Measurements from ENCODE around the gene DNER. TPM values are rescaled to one million over a fixed set of nuclear protein-coding genes. Genes with fewer than 3 reads are reported as not detected.
"Not testable (repeated sequence)": the region's sequence is repeated elsewhere in the genome, so short reads cannot be mapped to it uniquely, and the experiment has no call there.

The DNER gene
- polyA plus RNA-seq, 6 donors from 2014 or later: not detected

DNA sequence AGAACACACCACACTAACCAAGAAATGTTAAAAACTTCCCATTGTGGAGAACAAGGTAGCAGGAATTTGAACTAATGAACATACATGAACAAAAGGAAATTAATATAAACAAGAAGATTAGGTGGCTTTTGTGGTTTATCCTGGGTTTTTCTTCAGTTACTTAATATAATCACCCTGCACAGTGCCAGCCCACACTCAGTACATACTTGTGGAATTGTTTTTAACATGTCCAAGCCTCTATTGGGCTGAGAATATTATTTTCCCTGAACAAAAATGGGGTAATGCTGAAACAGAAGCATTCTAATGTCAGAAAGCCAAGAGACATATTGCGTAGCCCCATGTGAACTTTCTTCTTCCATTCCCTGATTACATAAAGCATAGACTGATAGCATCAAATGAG is 202.8 kb downstream of the DNER start:
- H3K4me3 Mint-ChIP-seq: no peak overlapping the region
- peaks cover 0 to 7% (median 0%) of the 10 kb centered on the region in 3 donors for H3K27me3 Mint-ChIP-seq
- no peak for DNase-seq
- H3K36me3 Mint-ChIP-seq: no peaks in the 10 kb centered on the region
- ATAC-seq (ENCODE audit: low read depth in 2 of 2): no peak
- no peaks in the 10 kb centered on the region for H3K4me1 Mint-ChIP-seq
- peaks cover 0 to 3% (median 0%) of the 10 kb centered on the region in 7 donors for H3K9me3 Mint-ChIP-seq
- H3K27ac Mint-ChIP-seq: no peak overlapping the region

DNA sequence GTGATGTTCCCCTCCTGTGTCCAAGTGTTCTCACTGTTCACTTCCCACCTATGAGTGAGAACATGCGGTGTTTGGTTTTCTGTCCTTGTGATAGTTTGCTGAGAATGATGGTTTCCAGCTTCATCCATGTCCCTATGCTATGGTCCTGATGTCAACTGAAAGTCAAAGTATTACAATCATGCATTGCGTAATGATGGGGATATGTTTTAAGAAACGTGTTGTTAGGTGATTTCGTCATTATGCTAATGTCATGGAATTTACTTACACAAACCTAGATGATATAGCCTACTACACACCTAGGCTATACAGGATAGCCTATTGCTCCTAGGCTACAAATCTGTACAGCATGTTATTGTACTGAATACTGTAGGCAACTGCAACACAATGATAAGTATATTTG is 207.7 kb downstream of the DNER start:
- H3K27me3 Mint-ChIP-seq: peaks cover 0 to 12% (median 0%) of the 10 kb centered on the region in 3 donors
- H3K9me3 Mint-ChIP-seq; H3K4me3 Mint-ChIP-seq; DNase-seq; H3K4me1 Mint-ChIP-seq; H3K36me3 Mint-ChIP-seq; ATAC-seq (ENCODE audit: low read depth in 2 of 2); H3K27ac Mint-ChIP-seq: not testable (repeated sequence)

DNA sequence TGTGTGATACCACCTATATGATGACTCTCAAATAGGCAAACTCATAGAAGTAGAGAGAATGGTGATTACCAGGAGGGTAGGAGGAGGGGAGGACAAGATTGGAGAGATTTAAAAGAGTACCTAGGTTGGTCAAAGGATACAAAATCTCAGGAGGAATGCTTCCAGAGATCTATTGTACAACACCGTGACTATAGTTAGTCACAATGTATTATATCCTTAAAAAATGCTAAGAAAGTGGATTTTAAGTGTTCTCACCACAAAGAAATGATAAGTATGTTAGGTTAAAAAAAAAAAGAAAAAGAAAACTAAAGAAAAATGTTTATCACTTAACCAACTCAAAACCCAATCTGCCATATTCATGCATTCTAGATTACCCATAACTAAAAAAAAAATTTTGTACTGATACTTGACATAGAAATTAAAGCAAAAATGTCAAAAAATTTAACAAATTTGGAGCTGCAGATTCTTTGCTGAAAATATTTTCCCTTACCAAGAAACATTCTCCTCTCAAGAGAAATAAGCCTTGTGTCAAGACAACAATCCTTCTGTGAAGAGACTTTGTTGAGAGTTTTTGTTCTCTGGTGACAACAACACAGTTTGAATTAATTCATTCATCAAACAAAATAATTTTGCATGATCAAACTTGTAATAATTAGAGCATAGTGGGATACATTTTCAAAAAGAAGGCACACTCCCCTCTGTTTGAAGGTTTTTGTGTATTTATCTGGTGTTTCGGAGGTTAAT is 213.1 kb downstream of the DNER start:
- H3K27me3 Mint-ChIP-seq: peaks cover 0 to 6% (median 0%) of the 10 kb centered on the region in 3 donors
- DNase-seq: no peak
- no peaks in the 10 kb centered on the region for H3K36me3 Mint-ChIP-seq
- no peak overlapping the region for H3K4me3 Mint-ChIP-seq
- H3K4me1 Mint-ChIP-seq: no peaks in the 10 kb centered on the region
- no peak for ATAC-seq (ENCODE audit: low read depth in 2 of 2)
- no peak overlapping the region for H3K27ac Mint-ChIP-seq
- H3K9me3 Mint-ChIP-seq: peaks cover 4 to 25% (median 12%) of the 10 kb centered on the region in 7 donors

DNA sequence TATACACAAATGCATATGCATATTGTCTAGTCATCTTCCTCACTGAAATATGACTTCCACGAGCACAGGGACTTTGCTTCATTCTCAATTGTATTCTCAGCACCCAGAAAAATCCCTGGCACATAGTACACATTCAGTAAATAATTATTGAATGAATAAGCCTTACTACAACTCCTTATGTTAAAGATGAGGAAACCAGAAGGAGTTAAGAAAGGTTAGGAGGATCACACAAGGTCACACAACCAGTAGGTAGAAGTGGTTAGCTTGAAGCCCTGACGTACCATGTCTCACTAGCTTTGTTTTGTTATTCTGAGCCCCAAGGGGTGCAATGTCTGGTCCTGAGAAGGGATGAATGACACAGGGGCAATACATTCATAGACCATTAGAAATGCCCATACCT is 222.3 kb downstream of the DNER start:
- ATAC-seq (ENCODE audit: low read depth in 2 of 2) (no peak), DNase-seq (no peak)
- H3K4me3 Mint-ChIP-seq: no peak overlapping the region
- H3K36me3 Mint-ChIP-seq: no peaks in the 10 kb centered on the region
- no peaks in the 10 kb centered on the region for H3K4me1 Mint-ChIP-seq
- H3K9me3 Mint-ChIP-seq: peaks cover 0 to 17% (median 12%) of the 10 kb centered on the region in 7 donors
- peaks cover 5 to 22% (median 6%) of the 10 kb centered on the region in 3 donors for H3K27me3 Mint-ChIP-seq
- no peak overlapping the region for H3K27ac Mint-ChIP-seq

DNA sequence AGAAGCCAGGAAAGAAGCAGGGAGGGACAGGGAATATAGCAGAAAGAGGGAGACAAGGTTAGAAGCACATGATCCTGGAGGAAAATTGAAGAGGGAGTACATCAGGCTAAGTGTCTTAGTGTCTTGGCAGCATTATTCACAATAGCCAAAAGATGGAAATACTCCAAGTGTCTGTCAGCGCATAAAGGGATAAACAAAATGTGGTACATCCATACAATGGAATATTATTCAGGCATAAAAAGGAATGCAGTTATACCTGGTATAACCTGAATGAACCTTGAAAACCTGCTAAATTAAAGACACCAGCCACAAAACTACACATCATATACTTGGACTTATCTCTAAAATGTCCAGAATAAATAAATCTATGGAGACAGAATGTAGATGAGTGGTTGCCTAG is 224.2 kb downstream of the DNER start:
- H3K4me3 Mint-ChIP-seq: peak overlapping the region in 1 of 8 donors; percentile 7
- peaks cover 0 to 17% (median 12%) of the 10 kb centered on the region in 7 donors for H3K9me3 Mint-ChIP-seq
- H3K27me3 Mint-ChIP-seq: peaks cover 5 to 22% (median 6%) of the 10 kb centered on the region in 3 donors
- no peaks in the 10 kb centered on the region for H3K36me3 Mint-ChIP-seq
- H3K4me1 Mint-ChIP-seq: no peaks in the 10 kb centered on the region
- ATAC-seq (ENCODE audit: low read depth in 2 of 2) (no peak), DNase-seq (no peak)
- H3K27ac Mint-ChIP-seq: no peak overlapping the region

DNA sequence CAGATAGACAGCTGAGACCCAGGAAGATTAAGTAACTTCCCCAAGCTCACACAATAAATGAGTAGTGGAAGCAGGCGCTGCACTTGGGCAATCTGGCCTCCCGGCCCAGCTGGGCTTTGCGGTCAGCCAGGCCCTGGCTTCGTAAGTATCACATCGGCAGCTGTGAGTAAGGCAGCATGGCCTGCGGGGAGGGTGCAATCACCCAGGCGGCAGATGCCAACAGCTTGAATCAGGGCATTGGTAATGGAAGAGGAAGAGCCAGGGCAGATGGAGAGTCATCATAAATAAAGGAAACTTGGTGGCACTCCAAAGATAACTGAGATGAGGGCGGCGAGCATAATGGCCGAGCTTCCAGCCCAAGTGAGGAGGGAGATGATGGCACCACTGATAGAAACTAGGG is 225.3 kb downstream of the DNER start:
- peaks cover 5 to 14% (median 6%) of the 10 kb centered on the region in 3 donors for H3K27me3 Mint-ChIP-seq
- H3K36me3 Mint-ChIP-seq: no peaks in the 10 kb centered on the region
- peak overlapping the region in 1 of 8 donors; percentile 59 for H3K4me3 Mint-ChIP-seq
- DNase-seq (no peak), ATAC-seq (ENCODE audit: low read depth in 2 of 2) (no peak)
- H3K4me1 Mint-ChIP-seq: no peaks in the 10 kb centered on the region
- H3K9me3 Mint-ChIP-seq: peaks cover 0 to 17% (median 12%) of the 10 kb centered on the region in 7 donors
- no peak overlapping the region for H3K27ac Mint-ChIP-seq

DNA sequence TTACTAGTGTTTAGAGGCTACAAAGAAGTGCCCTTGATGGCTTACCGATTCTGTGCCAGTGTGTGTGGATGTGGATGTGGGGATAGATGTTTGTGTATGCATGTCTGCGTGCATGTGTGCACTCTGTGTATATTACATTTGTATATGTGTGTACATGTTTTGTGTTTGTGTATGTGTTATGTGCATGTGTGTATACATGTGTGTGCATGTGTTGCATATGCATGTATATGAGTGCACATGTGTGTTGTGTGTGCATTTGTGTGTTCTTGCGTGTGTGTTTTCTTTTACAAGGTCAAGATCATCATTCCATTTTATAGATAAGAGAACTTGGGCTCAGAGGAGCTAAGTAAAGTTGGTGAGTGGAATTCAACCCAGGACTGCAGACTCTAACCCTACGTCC is 226.1 kb downstream of the DNER start:
- H3K4me1 Mint-ChIP-seq: no peaks in the 10 kb centered on the region
- H3K9me3 Mint-ChIP-seq: peaks cover 0 to 17% (median 12%) of the 10 kb centered on the region in 7 donors
- DNase-seq (no peak), ATAC-seq (ENCODE audit: low read depth in 2 of 2) (no peak)
- no peaks in the 10 kb centered on the region for H3K36me3 Mint-ChIP-seq
- H3K27me3 Mint-ChIP-seq: peaks cover 5 to 14% (median 6%) of the 10 kb centered on the region in 3 donors
- no peak overlapping the region for H3K27ac Mint-ChIP-seq
- H3K4me3 Mint-ChIP-seq: no peak overlapping the region

DNA sequence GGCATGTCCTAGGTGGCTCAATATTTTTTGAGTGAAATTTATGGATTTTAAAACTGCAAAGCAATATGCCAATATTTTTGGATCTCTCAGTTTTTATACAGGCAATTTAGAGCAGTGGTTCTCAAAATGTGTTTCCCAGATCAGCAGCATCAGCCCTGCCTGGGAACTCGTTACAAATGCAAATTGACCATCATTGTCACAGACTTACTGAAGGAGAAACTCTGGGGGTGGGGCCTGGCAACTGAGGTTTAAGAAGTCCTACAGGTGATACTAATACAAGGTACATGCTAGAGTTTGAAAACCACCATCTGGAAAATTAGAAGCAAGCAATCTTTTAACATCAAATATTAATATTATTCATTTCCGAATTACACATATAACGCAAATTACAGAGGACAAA is 227.7 kb downstream of the DNER start:
- Mint-ChIP-seq H3K27ac (no peak overlapping the region), H3K27me3 (peaks cover 5 to 14% (median 6%) of the 10 kb centered on the region in 3 donors), H3K4me1 (no peaks in the 10 kb centered on the region), H3K9me3 (peaks cover 0 to 15% (median 12%) of the 10 kb centered on the region in 7 donors), H3K36me3 (no peaks in the 10 kb centered on the region), H3K4me3 (no peak overlapping the region)
- ATAC-seq (ENCODE audit: low read depth in 2 of 2) (no peak), DNase-seq (no peak)

DNA sequence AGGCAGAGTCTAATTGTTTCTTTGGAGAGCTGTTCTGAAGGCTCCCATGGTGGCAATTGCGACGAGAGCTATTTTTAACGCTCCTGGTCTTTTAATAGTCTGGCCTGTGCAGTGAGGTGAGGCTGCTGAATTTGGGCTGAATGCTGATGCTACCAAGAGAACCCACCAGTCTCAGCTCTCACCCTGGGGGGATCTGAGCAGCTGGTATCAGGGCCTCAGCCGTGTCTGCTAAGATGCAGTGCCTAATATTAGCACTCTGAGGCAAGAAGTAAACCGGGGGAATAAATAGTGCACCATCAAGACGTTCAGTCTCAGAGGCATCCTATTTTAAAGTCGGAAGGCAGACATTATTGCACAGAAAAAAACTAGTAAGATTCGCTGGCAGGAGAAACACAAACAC is 228.5 kb downstream of the DNER start:
- Mint-ChIP-seq H3K27ac (no peak overlapping the region), H3K36me3 (no peaks in the 10 kb centered on the region), H3K4me1 (no peaks in the 10 kb centered on the region), H3K9me3 (peaks cover 0 to 12% (median 12%) of the 10 kb centered on the region in 7 donors), H3K27me3 (peaks cover 5 to 6% (median 6%) of the 10 kb centered on the region in 3 donors), H3K4me3 (no peak overlapping the region)
- DNase-seq: no peak
- no peak for ATAC-seq (ENCODE audit: low read depth in 2 of 2)

DNA sequence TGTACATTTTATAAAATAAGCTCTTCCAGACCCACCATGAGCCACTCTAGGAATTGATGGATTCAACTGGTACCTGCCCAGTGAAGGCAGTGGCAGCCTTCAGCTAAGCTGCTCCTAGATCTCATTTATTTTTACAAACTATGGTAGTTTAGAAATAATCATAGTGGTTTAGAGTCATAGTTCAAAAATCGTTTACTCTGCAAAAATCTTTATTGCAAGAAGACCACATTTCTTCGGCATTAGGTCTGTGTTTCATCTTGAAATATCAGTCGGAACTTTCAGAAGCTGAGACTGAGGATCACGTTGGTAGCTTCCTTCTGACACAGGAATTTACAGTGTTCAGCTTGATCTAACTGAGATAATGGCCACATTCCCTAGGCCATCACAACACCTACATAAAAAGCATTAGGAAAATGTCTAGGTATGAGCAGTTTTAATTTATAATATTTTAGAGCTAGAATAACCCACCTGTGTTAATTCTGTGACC is 237.0 kb downstream of the DNER start:
- DNase-seq (no peak), ATAC-seq (ENCODE audit: low read depth in 2 of 2) (no peak)
- H3K9me3 Mint-ChIP-seq: peaks cover 0 to 8% (median 1%) of the 10 kb centered on the region in 7 donors
- no peak overlapping the region for H3K27ac Mint-ChIP-seq
- H3K4me1 Mint-ChIP-seq: no peaks in the 10 kb centered on the region
- H3K36me3 Mint-ChIP-seq: no peaks in the 10 kb centered on the region
- H3K4me3 Mint-ChIP-seq: peak overlapping the region in 1 of 8 donors; percentile 31
- peaks cover 0 to 9% (median 6%) of the 10 kb centered on the region in 3 donors for H3K27me3 Mint-ChIP-seq

DNA sequence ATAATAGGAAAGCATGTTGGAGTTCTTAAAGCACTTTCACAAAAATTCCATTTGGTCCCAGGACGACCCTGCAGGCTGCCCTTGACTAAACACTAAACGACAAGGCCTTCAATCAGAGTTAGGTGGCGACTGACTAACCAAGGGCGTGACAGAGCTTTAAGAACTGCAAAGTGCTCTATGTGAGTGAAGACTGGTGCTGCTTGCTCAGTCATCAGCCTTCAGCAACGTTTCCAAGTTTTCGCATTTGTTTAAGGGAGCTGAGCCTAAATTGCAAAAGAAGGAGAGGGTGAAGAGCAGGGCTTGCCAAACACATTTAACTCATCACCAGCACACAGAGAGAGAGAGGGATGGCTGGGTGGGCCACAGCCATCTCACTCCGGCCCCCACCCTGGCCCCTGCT is 238.6 kb downstream of the DNER start:
- peaks cover 0 to 6% (median 1%) of the 10 kb centered on the region in 7 donors for H3K9me3 Mint-ChIP-seq
- H3K36me3 Mint-ChIP-seq: no peaks in the 10 kb centered on the region
- ATAC-seq (ENCODE audit: low read depth in 2 of 2) (no peak), DNase-seq (no peak)
- no peaks in the 10 kb centered on the region for H3K4me1 Mint-ChIP-seq
- H3K4me3 Mint-ChIP-seq: no peak overlapping the region
- H3K27ac Mint-ChIP-seq: no peak overlapping the region
- peaks cover 0 to 9% (median 6%) of the 10 kb centered on the region in 3 donors for H3K27me3 Mint-ChIP-seq

DNA sequence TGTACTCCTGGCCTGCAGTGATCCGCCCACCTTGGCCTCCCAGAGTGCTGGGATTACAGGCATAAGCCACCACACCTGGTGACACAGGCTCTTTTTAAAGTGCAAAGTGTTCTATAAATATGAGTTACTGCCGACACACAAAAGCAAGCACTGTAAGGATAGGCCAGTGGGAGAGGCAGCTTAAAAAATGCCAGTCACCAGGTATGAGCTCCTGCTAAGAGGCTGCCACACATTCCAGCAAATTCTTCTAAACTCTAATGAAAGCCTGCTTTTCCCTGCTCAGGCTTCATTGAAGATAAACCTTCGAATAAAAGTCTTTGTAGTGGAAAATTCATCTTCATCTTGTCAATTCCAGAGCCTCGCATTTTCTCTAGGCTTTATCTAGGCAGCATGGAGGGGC is 240.2 kb downstream of the DNER start:
- H3K4me3 Mint-ChIP-seq: no peak overlapping the region
- H3K9me3 Mint-ChIP-seq: peaks cover 0 to 6% (median 0%) of the 10 kb centered on the region in 7 donors
- no peaks in the 10 kb centered on the region for H3K36me3 Mint-ChIP-seq
- no peak for DNase-seq
- peaks cover 0 to 9% (median 6%) of the 10 kb centered on the region in 3 donors for H3K27me3 Mint-ChIP-seq
- H3K4me1 Mint-ChIP-seq: no peaks in the 10 kb centered on the region
- no peak overlapping the region for H3K27ac Mint-ChIP-seq
- ATAC-seq (ENCODE audit: low read depth in 2 of 2): no peak

DNA sequence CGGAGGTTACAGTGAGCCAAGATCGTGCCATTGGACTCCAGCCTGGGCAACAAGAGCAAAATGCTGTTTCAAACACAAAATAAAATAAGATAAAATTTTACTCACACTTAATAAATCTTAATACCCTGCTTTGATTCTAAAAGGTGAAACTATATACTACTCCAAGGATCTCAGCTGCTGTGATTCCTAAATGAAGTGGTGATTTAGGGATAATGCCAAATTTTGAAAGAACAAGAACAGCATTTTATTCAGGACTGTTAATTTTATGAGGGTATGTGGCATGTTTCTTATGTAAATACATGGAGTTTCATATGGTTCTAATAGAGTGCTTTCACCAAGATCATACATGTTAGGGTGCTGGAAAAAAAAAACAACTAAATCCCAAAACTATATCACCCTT is 243.6 kb downstream of the DNER start:
- no peak overlapping the region for H3K27ac Mint-ChIP-seq
- H3K4me3 Mint-ChIP-seq: no peak overlapping the region
- no peaks in the 10 kb centered on the region for H3K36me3 Mint-ChIP-seq
- H3K27me3 Mint-ChIP-seq: peaks cover 0 to 9% (median 6%) of the 10 kb centered on the region in 3 donors
- peaks cover 0 to 9% (median 3%) of the 10 kb centered on the region in 7 donors for H3K9me3 Mint-ChIP-seq
- no peaks in the 10 kb centered on the region for H3K4me1 Mint-ChIP-seq
- DNase-seq (no peak), ATAC-seq (ENCODE audit: low read depth in 2 of 2) (no peak)

DNA sequence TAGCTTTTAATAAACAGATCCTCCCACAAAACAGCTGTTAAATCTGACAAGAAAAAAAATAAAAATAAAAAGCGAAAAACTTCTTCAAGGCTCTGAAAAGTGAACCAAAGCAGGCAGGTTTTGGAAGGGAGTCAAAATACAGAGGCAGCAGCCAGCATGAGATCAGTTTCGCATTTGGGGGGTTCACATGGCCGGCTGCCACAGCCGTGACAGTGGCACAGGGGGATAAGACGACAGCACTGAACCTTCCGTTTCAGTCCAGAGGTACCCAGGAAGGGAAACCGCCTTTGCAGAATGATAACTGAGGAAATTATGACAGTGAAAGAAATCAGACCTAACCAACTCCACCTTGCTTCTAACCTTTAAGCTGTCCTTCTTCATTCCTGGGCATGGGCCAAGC is 246.6 kb downstream of the DNER start:
- no peak for ATAC-seq (ENCODE audit: low read depth in 2 of 2)
- Mint-ChIP-seq H3K9me3 (peaks cover 0 to 14% (median 8%) of the 10 kb centered on the region in 7 donors), H3K27ac (no peak overlapping the region), H3K27me3 (peaks cover 0 to 4% (median 0%) of the 10 kb centered on the region in 3 donors), H3K4me1 (no peaks in the 10 kb centered on the region), H3K36me3 (peaks cover 0 to 7% of the 10 kb centered on the region in 2 donors), H3K4me3 (no peak overlapping the region)
- DNase-seq: no peak

All from naive B cell (primary cell).